HG03135 (cell line): ENCODE data around the gene MLIP.
"Not testable (repeated sequence)": the region's sequence is repeated elsewhere in the genome, so short reads cannot be mapped to it uniquely, and the experiment has no call there.

Experiments
- ATAC-seq: cut with Tn5 transposase; IDR thresholded peaks from one replicate; pipeline ENCODE4 v1.9.1; 2021; ENCODE audit warnings: mild to moderate bottlenecking, moderate library complexity; ENCODE audit not compliant: unreplicated experiment

Gene MLIP

GRCh38 chr6:54111341-54112045 lies at the start of gene MLIP:
MLIP (plus strand) TSS chr6:54111443; CDS start chr6:54111480, 37 bp downstream.
- ATAC-seq = no peak

- ATAC-seq = no peak
These were observed 48.1 kb upstream of the MLIP start for GRCh38 chr6:54063228-54063539.

DNA sequence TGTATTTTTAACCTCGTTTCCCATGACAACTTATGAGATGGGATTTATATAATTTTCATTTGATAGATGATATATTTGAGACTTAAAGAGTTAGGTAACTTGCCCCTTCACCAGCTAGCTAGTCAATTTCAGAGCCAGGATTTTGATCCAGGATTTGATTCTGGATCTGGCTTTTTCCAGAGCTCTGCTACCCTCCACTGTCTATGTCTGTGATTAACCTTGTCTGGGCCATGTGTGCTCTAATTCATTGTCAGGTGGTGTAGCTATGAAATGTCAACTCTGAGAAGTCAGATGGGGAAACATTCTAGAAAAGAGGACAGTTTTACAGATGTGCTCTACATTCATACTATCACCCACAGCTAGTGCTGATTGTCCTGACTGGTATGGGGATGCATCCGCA lies 42.5 kb upstream of the MLIP start:
- ATAC-seq = no peak

GRCh38 chr6:54070025-54070424 lies 41.2 kb upstream of the MLIP start:
- ATAC-seq = no peak

GRCh38 chr6:54071821-54072340 lies 39.4 kb upstream of the MLIP start:
- no peak for ATAC-seq

DNA sequence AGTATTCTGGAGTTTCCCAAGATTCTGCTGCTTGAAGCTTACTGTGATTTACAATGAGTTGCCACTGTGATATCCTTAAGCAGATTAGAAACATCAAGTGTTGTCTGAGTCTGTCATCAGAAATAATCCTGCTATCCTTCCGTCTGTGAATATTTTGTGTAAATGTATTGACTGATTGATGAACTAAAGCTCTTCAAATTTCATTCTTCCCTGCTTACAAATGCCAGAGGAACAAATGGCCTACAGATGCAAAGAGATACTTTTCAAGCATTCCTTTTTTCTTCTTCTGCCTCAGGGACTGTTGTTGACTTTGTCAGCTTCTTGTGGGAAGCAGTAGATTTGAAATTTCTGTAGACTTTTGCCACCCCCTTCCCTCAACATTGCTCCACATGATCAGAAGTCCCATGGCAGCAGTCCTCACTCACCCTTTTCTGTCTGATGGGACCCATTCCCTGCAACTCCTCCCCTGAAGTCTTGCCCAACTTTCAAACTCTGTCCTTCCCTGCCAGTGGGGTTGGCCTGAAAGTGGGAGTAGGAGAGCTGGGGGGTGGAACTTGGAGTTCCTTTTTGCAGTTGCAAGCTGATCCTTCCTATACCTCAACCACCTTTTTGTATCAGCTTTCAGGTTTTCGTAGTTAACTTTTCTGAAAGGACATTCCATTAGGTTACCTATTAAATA lies 38.5 kb upstream of the MLIP start:
- no peak for ATAC-seq

- ATAC-seq = no peak
These were observed 37.8 kb upstream of the MLIP start for GRCh38 chr6:54073487-54073886.

GRCh38 chr6:54074109-54074508 lies 37.1 kb upstream of the MLIP start:
- ATAC-seq = no peak

DNA sequence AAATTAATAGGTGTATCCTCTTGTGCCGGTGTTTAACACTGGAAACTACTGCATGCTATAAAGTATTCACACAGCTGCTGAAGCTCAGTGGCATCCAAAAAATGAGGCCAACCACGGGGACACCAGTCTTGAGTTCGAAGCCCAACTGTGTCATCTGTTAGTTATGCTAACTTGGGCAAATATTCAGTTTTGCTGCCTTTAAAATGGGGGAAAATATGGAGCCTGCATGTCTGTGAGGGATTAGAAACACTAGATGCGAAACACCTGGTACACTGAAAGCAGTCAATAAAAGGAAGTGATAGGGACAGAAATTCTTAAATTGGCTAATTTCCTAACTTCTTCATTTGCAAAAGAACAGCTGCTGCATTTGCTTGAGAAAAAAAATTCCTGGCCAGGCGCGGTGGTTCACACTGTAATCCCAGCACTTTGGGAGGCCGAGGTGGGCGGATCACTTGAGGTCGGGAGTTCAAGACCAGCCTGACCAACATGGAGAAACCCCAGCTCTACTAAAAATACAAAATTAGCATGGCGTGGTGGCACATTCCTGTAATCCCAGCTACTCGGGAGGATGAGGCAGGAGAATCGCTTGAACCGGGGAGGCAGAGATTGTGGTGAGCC lies 36.6 kb upstream of the MLIP start:
- ATAC-seq = no peak

DNA sequence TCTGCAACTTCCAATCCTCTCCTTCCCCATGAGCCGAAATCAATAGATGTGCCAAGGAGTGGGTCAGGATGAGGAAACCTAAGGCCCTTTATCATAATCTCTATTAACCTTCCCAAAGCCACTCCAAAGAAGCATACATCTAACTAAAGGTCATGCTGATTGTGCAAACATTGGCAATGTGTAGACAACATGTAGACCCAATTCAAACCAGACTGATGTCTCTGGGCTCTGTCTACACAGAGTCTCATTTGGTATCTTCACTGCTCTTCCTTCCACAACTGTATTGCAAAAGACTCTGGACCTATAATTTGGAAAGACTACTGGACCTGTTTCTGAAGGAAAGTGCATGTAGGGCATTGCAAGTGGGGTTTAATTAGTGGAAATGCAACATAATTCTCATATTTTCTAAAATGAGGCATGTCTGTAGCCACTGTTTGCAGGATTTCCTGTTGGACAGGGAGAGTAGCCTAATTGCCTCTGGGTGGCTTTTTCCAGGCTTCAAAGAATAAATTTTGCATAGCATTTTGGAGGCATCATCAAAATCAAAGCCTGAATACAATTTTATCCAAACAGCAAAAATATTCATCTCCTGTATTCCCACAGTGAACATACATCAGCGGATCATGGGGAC lies 35.0 kb upstream of the MLIP start:
- no peak for ATAC-seq

GRCh38 chr6:54081499-54081898 lies 29.7 kb upstream of the MLIP start:
- not testable (repeated sequence) for ATAC-seq

GRCh38 chr6:54083287-54083686 lies 28.0 kb upstream of the MLIP start:
- no peak for ATAC-seq

- ATAC-seq = no peak
These were observed 27.0 kb upstream of the MLIP start for GRCh38 chr6:54084231-54084630.

GRCh38 chr6:54085047-54085446 lies 26.2 kb upstream of the MLIP start:
- no peak for ATAC-seq

DNA sequence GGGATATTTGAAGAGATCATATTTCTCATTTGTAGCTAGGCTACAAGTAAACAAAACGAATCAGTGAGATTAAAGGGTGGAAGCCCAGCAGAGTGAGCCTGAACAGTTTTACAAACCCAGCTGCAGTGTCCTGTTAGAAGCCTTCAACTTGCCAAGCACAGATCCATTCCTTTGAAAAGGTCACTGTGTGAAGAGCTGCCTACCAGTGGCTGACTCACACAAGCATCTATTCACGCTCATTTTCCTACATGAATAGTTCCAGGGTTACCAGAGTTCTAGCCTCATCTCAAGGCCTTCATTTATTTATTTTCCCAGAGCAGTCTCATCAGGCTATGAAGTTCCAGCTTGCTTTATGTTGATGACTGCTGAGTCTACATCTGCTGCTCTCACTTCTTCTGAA lies 25.7 kb upstream of the MLIP start:
- no peak for ATAC-seq

GRCh38 chr6:54086439-54086838 lies 24.8 kb upstream of the MLIP start:
- no peak for ATAC-seq

DNA sequence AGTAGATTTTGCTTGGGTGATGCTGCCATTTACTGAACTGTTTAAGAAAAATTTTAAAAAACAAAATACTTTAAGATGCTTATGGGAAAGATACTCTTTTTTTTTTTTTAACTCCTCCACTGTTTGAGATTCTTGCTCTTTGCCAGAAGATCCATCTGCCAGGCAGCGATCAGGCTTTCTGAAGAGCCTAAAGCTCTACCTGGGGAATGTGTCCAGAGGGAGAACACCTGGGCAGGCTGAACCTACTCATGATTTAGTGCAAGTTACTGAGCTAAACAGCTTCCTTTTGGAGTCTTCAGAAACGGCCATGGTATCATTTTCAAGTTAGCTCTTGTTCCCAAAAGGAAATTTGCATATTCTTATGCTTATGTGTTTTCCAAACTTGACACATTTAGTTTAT lies 23.5 kb upstream of the MLIP start:
- ATAC-seq = no peak

DNA sequence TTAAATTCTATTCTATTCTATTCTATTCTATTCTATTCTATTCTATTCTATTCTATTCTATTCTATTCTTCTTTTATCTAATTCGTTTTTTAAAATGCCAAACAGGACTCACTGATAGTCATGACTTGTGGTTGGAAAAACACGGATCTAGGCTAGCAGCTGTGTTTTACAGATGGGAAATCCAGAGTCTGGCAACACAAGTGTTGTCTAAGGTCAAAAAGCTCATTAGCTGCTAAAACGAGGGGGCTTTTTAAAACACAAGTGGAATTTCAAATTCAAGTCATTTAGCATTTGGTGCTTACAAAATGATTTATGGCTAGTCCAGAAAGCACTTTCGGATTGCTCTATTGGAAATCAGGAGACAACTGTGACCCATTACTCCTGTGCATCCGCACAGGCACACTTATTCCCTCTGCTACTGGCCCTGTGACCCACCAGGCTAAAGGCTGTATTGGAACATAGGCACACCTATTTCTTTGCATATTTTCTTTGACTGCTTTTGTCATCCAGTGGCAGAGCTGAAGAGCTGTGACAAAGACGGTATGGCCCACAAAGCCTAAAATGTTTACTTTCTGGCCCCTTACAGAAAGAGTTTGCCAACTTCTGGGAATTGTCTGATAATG lies 17.8 kb upstream of the MLIP start:
- no peak for ATAC-seq

DNA sequence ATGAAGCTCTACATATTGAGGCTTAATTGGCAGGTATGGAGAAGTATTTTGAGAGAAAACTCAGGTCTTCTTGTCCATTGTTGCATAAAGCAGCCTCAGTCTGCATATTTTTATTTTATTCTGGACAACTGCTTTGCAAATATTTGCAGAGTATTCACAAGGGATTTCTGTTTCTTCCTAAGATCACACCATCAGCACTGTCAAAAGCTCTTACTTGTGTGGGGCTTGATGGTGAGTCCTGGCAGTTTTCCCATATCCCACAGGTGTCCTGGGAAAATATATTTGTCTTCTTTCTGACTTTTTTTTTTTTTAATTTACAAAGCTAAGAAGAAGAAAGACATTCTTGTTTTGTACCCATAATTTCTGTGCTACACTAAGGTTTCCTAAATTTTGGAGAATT lies 16.9 kb upstream of the MLIP start:
- no peak for ATAC-seq

DNA sequence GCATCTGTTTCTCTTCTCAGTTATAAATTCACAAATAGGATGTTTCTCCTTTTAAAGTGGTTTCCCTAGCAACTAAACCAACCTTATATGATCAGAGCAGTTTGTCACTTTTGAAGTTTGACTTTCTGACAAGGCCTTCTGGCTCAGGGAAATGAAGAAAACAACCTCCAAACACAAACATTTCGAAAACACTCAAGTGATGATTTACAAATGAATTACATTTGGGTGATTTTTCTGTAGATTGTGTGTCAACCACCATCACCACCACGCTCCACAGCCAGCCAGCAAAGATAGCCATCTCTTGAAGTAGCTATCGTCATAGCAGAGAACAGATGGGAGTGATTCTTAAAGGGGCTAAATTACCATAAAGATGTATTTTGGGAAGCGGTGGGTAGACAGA lies 16.5 kb upstream of the MLIP start:
- ATAC-seq = no peak

GRCh38 chr6:54095723-54096122 lies 15.5 kb upstream of the MLIP start:
- no peak for ATAC-seq
